IMR-90 (cell line): ENCODE measurements around the gene LRRFIP1. TPM values are rescaled to one million over a fixed set of nuclear protein-coding genes. Genes with fewer than 3 reads are reported as not detected.

Source experiments
- ATAC-seq: fragments of 200-7000 bp; cut with Tn5 transposase; 2 replicates; pipeline ENCODE4 v1.9.1; 2020; ENCODE audit warnings: low read depth, mild to moderate bottlenecking, moderate library complexity
- BruUV-seq: library from RNA; stranded (reverse); fragments of 400-500 nt; replicated peaks from 2 replicates; lab custom pipeline; 2021; lab: Mats Ljungman, UMichigan
- CTCF ChIA-PET: fragments of 300-600 bp; formaldehyde crosslinking; extraction: SDS; loops from one replicate; lab custom pipeline; 2021; ENCODE audit warnings: antibody characterized with exemption; lab: Yijun Ruan, JAX
- POLR2A ChIA-PET: fragments of 300-600 bp; sonication (Branson Sonifier 250); formaldehyde crosslinking; loops from one replicate; lab custom pipeline; 2022; ENCODE audit warnings: antibody characterized with exemption; ENCODE audit not compliant: unreplicated experiment; lab: Charles Lee
- DNase-seq: peaks from one replicate; pipeline ENCODE4 v3.0.0; 2013
- H2AFZ ChIP-seq: replicated peaks from 2 replicates; pipeline ENCODE3; 2013; ENCODE audit warnings: low read length, mild to moderate bottlenecking; ENCODE audit not compliant: poor library complexity
- H2AK5ac ChIP-seq: 2 replicates; pipeline ENCODE4 v1.6.1; 2013; ENCODE audit warnings: low read depth, low read length, inconsistent platforms
- H2AK9ac ChIP-seq: replicated peaks from 2 replicates; pipeline ENCODE3; 2013; ENCODE audit warnings: mild to moderate bottlenecking, low read depth, low read length, moderate library complexity; ENCODE audit not compliant: poor library complexity
- H2BK120ac ChIP-seq: 2 replicates; pipeline ENCODE4 v1.6.1; 2013; ENCODE audit warnings: low read depth, low read length, inconsistent platforms
- H2BK15ac ChIP-seq: 3 replicates; pipeline ENCODE4 v1.6.1; 2013; ENCODE audit warnings: low read depth, low read length, inconsistent platforms
- H2BK20ac ChIP-seq: 2 replicates; pipeline ENCODE4 v1.6.1; 2013; ENCODE audit warnings: low read depth, mild to moderate bottlenecking, inconsistent platforms, low read length, moderate library complexity
- H2BK5ac ChIP-seq: 2 replicates; pipeline ENCODE4 v1.6.1; 2013; ENCODE audit warnings: mild to moderate bottlenecking, low read depth, low read length, inconsistent platforms; ENCODE audit not compliant: poor library complexity, severe bottlenecking
- H3K14ac ChIP-seq: replicated peaks from 2 replicates; pipeline ENCODE4 v1.6.1; 2013; ENCODE audit warnings: low read depth, low read length, inconsistent platforms
- H3K18ac ChIP-seq: 2 replicates; pipeline ENCODE4 v1.6.1; 2013; ENCODE audit warnings: low read depth, low read length, control low read depth
- H3K23ac ChIP-seq: 2 replicates; pipeline ENCODE4 v1.6.1; 2013; ENCODE audit warnings: low read depth, low read length, inconsistent platforms
- H3K27ac ChIP-seq: 2 replicates; pipeline ENCODE4 v1.5.1; 2013; ENCODE audit warnings: mild to moderate bottlenecking, control low read depth, low read length; ENCODE audit not compliant: insufficient read depth
- H3K27me3 ChIP-seq: 2 replicates; pipeline ENCODE4 v1.6.1; 2013; ENCODE audit warnings: low read length; ENCODE audit not compliant: control insufficient read depth, insufficient read depth
- H3K36me3 ChIP-seq: 2 replicates; pipeline ENCODE4 v1.6.1; 2013; ENCODE audit warnings: low read length, mixed read lengths; ENCODE audit not compliant: control insufficient read depth, insufficient read depth
- H3K4ac ChIP-seq: 2 replicates; pipeline ENCODE4 v1.6.1; 2013; ENCODE audit warnings: low read depth, low read length, inconsistent platforms
- H3K4me1 ChIP-seq: 2 replicates; pipeline ENCODE4 v1.6.1; 2013; ENCODE audit warnings: low read length, mixed read lengths; ENCODE audit not compliant: control insufficient read depth, insufficient read depth
- H3K4me2 ChIP-seq: 2 replicates; pipeline ENCODE4 v1.6.1; 2013; ENCODE audit warnings: low read depth, mild to moderate bottlenecking, control low read depth, low read length, moderate library complexity
- H3K4me3 ChIP-seq: 2 replicates; pipeline ENCODE4 v1.5.1; 2013; ENCODE audit warnings: low read depth, mild to moderate bottlenecking, control low read depth, low read length, moderate library complexity; ENCODE audit not compliant: insufficient read depth
- H3K56ac ChIP-seq: 2 replicates; pipeline ENCODE4 v1.6.1; 2013; ENCODE audit warnings: low read length, inconsistent platforms; ENCODE audit not compliant: insufficient read depth; ENCODE audit errors: extremely low read depth
- H3K79me1 ChIP-seq, 2 experiments: 2 replicates each; pipeline ENCODE4 v1.6.1; 2013; ENCODE audit warnings: low read length in 2 of 2, inconsistent platforms in 1 of 2, low read depth in 1 of 2
- H3K9ac ChIP-seq: 2 replicates; pipeline ENCODE4 v1.6.1; 2013; ENCODE audit warnings: low read depth, low read length, control low read depth
- H3K9me1 ChIP-seq: 2 replicates; pipeline ENCODE4 v1.6.1; 2013; ENCODE audit warnings: low read length, inconsistent platforms; ENCODE audit not compliant: insufficient read depth
- H3K9me3 ChIP-seq: 2 replicates; pipeline ENCODE4 v1.6.1; 2013; ENCODE audit warnings: low read length; ENCODE audit not compliant: control insufficient read depth, insufficient read depth
- H4K20me1 ChIP-seq: 2 replicates; pipeline ENCODE4 v1.6.1; 2013; ENCODE audit warnings: low read length, inconsistent platforms; ENCODE audit not compliant: insufficient read depth
- H4K5ac ChIP-seq: 2 replicates; pipeline ENCODE4 v1.6.1; 2013; ENCODE audit warnings: mild to moderate bottlenecking, low read depth, low read length, control low read depth
- H4K8ac ChIP-seq, 2 experiments: 2 replicates each; pipeline ENCODE4 v1.6.1; 2013; ENCODE audit warnings: low read depth in 2 of 2, low read length in 2 of 2, control low read depth in 1 of 2, inconsistent platforms in 1 of 2
- H4K91ac ChIP-seq: 2 replicates; pipeline ENCODE4 v1.6.1; 2013; ENCODE audit warnings: low read depth, low read length, inconsistent platforms; ENCODE audit not compliant: insufficient read depth
- BHLHE40 ChIP-seq: fragments of 150-350 bp; IDR thresholded peaks from 2 replicates; pipeline ENCODE4 v1.6.1; 2016; ENCODE audit warnings: mild to moderate bottlenecking, low read depth, low read length
- CHD1 ChIP-seq: IDR thresholded peaks from 2 replicates; pipeline ENCODE4 v1.6.1; 2012; ENCODE audit warnings: low read depth, low read length, improper control_type of control experiment
- MAFK ChIP-seq: IDR thresholded peaks from 2 replicates; pipeline ENCODE4 v1.6.1; 2012; ENCODE audit warnings: low read depth, low read length, improper control_type of control experiment
- MAZ ChIP-seq: IDR thresholded peaks from 2 replicates; pipeline ENCODE4 v1.6.1; 2012; ENCODE audit warnings: low read depth, mild to moderate bottlenecking, low read length, improper control_type of control experiment, moderate library complexity, borderline replicate concordance
- POLR2A ChIP-seq: IDR thresholded peaks from 2 replicates; pipeline ENCODE4 v1.6.1; 2012; ENCODE audit warnings: mild to moderate bottlenecking, low read depth, low read length
- RFX5 ChIP-seq: IDR thresholded peaks from 2 replicates; pipeline ENCODE4 v1.8.0; 2012; ENCODE audit warnings: low read depth, mild to moderate bottlenecking, low read length, moderate library complexity
- WGBS, 2 experiments: methylation state at CpG; one replicate each; pipeline versions ENCODE4 v1.1.5 to v1.1.7; 2013; ENCODE audit warnings: missing lambda C conversion rate in 2 of 2; ENCODE audit not compliant: insufficient read length in 1 of 2; ENCODE audit errors: extremely low coverage in 2 of 2; 5-methylcytosine and 5-hydroxymethylcytosine counted together
- dilution Hi-C: fragments of 300-500 bp; cut with HindIII; formaldehyde crosslinking; loops from one replicate; pipeline ENCODE4 v1.14.3; 2018; ENCODE audit warnings: low sequenced_read_pairs; ENCODE audit not compliant: unreplicated experiment
- in situ Hi-C: fragments of 300-500 bp; cut with MboI; formaldehyde crosslinking; loops from 3 replicates; pipeline ENCODE4 v1.14.3; 2019; ENCODE audit warnings: low sequenced_read_pairs, inconsistent platforms, mixed read lengths
- intact Hi-C: fragments of 100-400 bp; cut with micrococcal nuclease; formaldehyde crosslinking; loops from 2 replicates; pipeline ENCODE4 v1.10.0; 2022
- polyA plus RNA-seq, 3 experiments: library from polyadenylated mRNA; depleted of rRNA; stranded (reverse); fragments of >200 nt; gene quantifications; 2 replicates each; pipeline ENCODE4 v1.2.3, GENCODE V29; 2012; ENCODE audit warnings: low replicate concordance in 1 of 3
- total RNA-seq: library from RNA; depleted of rRNA; stranded (reverse); fragments of >200 nt; gene quantifications from 2 replicates; pipeline ENCODE4 v1.2.3, GENCODE V29; 2012

Gene LRRFIP1
- total and polyA plus RNA-seq, 2 of the 4 experiments (the other 2 are of a cell fraction): 52.2 to 54.4 TPM

DNA sequence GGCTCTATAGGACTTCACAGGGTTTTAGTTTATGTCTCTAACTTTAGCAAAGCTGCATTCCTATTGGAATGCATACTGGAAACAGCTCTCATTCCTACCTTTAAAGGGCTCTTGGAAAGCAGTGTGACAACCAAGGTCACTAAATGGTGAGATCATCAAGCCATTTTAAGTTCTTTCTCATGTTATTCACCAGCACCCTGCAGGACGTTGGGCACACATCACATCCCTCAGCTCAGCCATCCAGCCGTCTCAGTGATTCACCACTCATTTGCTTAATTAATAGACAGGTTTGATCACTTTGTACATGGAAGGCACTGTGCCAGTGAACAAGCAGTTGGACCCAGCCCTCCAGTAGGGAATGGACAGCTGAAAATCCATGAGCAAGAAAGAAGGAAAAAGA, 139.0 kb downstream of the LRRFIP1 start:
- H3K4ac ChIP-seq: peak overlapping the region; percentile 29; the same call in 1 of the 2 replicates
- no peak overlapping the region for H3K14ac ChIP-seq
- peaks cover 15% of the 10 kb centered on the region for H3K9me1 ChIP-seq
- ATAC-seq (peak; percentile 46), DNase-seq (peak; percentile 79)
- 0 out of 2 replicates have a peak overlapping the region, but pooled peaks have one; percentile 1 for H2BK120ac ChIP-seq
- no peak overlapping the region for H4K91ac ChIP-seq
- CTCF ChIA-PET: interaction anchor here (1.0 to 1.6 kb wide), 2 partner anchors 10 to 21 kb away, joined by 3 read pairs; no protein-coding TSS in a partner anchor
- WGBS, 2 experiments: no CpG with 5 or more reads among the region's 2 CpGs
- TF ChIP-seq RFX5 (no peak), CHD1 (no peak), BHLHE40 (0 out of 2 replicates have a peak, but pooled peaks have one; percentile 14), MAZ (no peak), MAFK (no peak), POLR2A (no peak)
- no peaks in the 10 kb centered on the region for H3K9me3 ChIP-seq
- H3K4me2 ChIP-seq: no peak overlapping the region
- H3K56ac ChIP-seq: 0 out of 2 replicates have a peak overlapping the region, but pooled peaks have one; percentile 5
- H2AK9ac ChIP-seq: no peak overlapping the region
- intact Hi-C loops: no loop called here
- H3K27ac ChIP-seq: no peak overlapping the region
- peaks cover 26 to 52% of the 10 kb centered on the region in 2 experiments for H3K79me1 ChIP-seq
- peak overlapping the region; percentile 15; the same call in 1 of the 2 replicates for H2BK20ac ChIP-seq
- peak overlapping the region; percentile 70; the same call in 1 of the 3 replicates for H2BK15ac ChIP-seq
- no peak overlapping the region for H2AFZ ChIP-seq
- no TSS peak for BruUV-seq
- POLR2A ChIA-PET: no interaction called here
- peaks cover 16% of the 10 kb centered on the region for H3K36me3 ChIP-seq
- H4K5ac ChIP-seq: no peak overlapping the region
- peak overlapping the region in 1 of 2 experiments; percentile 55; a peak in 2 of 4 replicates for H4K8ac ChIP-seq
- in situ Hi-C loops: no loop called here
- no peak overlapping the region for H3K4me3 ChIP-seq
- no peak overlapping the region for H3K9ac ChIP-seq
- peak overlapping the region; percentile 6; the same call in 1 of the 2 replicates for H3K18ac ChIP-seq
- H4K20me1 ChIP-seq: peaks cover 9% of the 10 kb centered on the region
- H2BK5ac ChIP-seq: peak overlapping the region; percentile 75
- H3K23ac ChIP-seq: no peak overlapping the region
- dilution Hi-C loops: no loop called here
- no peaks in the 10 kb centered on the region for H3K27me3 ChIP-seq
- H2AK5ac ChIP-seq: peak overlapping the region; percentile 20; the same call in 1 of the 2 replicates
- peaks cover 21% of the 10 kb centered on the region for H3K4me1 ChIP-seq
